Measurements from ENCODE around the gene SHC1.

- TF ChIP-seq GATA2 (IDR thresholded peaks at IDR 0.05; ENCODE audit: low read depth, low read length) (no peak), GATA3 (IDR thresholded peaks at IDR 0.05; ENCODE audit: low read depth, low read length) (no peak)
Measured at GRCh38 chr1:154996966-154997701, 26.6 kb upstream of the SHC1 start.

Data from SH-SY5Y (cell line).